Effector CD8-positive, alpha-beta T cell (primary cell): Measurements from ENCODE around the gene CELF1.

Source experiments
- DNase-seq: peaks from one replicate; lab custom pipeline; 2025; lab: John Stamatoyannopoulos, UW

The CELF1 gene

DNA sequence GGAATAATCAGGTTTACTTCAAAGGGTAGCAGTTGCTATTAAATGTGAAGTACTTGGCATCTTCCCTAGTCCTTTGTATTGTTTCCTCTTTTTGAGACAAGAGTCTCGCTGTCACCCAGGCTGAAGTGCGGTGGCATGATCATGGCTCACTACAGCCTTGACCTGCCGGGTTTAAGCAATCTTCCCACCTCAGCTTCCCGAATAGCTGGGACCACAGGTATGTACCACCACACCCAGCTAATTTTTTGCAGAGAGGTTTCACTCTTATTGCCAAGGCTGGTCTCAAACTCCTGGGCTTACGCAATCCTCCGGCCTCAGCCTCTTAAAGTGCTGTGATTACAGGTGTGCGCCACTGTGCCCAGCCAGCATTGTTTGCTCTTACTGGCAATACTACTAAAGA lies 67.8 kb downstream of the CELF1 start:
- no peak for DNase-seq

DNA sequence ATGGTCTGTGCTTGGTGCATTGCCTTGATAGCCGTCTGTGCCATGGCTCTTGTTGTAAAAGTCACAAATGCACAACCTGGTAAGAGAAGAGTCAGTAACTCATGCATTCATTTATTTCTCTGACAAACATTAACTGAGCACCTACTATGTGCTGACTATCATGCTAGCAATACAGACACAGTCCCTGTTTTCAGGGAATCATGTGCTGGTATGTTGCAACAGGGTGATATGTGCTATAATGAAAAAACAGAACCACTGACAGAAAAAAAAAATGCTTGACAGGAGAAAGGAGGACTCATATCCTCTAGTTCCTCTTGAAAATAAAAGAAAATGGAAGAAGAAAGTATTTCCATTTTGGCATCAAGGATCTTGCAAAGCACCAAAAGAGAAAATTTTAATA lies 69.5 kb downstream of the CELF1 start:
- no peak for DNase-seq

DNA sequence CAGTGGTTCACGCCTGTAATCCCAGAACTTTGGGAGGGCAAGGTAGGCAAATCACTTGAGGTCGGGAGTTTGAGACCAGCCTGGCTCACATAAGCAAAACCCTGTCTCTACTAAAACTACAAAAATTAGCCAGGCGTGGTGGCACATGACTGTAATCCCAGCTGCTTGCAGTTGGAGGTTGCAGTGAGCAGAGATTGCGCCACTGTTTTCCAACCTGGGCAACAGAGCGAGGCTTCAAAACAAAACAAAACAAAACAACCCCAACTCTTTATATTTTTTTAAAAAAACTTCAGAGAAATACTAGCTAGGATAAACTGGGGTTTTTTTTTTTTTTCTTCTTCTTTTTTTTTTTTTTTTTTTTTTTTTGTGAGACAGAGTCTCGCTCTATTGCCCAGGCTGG lies 72.2 kb downstream of the CELF1 start:
- no peak for DNase-seq

DNA sequence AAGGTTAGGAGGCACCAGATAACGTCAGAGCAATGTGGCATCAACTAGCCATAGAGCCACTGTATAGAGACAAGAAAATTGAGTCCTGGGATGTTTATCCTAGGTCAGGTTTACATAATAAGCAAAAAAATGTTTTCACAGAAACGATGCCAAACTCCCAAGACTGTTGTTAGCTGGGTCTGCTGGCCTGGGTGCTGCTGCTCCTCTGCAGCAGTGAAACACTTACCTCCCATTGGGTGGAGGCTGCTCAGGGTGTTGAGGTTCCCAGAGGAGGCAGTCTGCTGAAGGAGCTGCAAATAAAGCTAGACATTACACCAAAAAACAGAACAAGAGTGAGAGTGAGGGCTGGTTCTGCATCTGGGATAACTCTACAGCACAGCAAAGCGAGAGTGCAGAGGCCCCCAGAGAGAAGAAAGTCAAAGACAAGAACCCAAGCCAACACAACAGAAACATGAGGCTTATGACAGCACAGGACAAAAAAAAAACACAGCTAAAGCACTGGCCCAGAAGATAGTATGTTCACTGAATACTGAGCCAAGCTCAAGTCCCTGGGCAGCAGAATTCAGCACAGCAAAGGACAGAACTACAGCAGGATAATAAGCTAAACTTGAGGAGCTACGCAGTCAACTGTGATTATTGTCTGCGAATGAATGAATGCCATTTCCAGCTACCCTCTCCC lies 74.1 kb downstream of the CELF1 start:
- no peak for DNase-seq

DNA sequence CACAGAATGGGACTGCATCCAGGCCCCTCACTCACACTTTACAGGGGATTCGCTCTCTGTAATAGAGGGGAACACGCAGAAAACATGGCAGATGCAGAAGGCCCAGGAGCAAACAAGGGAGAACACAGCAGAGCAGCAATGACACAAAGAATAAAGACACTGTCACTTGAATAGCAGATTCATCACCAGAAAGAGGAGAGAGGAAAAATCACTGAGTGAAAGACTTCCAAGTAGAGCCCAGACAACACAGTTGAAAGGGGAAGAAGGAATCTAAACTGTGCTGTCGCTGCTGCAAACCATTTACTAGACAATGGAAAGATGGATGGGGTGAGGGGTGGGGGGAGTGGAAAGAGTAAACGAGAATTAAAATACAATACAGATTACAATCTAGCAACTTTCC lies 75.2 kb downstream of the CELF1 start:
- no peak for DNase-seq

DNA sequence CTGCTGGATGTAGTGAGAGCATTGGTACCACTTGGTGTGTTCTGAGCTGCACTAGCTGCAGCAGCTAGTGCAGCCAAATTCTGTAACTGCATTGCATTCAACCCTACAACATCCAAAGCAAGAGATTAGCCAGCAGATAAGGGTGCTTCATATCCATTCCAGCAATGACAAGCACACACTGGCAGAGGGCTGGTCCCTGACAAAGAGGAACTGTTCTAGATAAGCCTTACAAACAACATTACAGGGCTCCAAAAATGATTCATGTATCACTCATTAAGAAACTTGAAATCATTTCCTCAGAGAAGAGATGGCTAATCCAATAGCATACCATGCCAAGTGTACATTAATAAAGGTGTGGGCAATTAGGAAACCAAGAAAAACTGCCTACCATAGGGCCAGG lies 75.6 kb downstream of the CELF1 start:
- DNase-seq = no peak

DNA sequence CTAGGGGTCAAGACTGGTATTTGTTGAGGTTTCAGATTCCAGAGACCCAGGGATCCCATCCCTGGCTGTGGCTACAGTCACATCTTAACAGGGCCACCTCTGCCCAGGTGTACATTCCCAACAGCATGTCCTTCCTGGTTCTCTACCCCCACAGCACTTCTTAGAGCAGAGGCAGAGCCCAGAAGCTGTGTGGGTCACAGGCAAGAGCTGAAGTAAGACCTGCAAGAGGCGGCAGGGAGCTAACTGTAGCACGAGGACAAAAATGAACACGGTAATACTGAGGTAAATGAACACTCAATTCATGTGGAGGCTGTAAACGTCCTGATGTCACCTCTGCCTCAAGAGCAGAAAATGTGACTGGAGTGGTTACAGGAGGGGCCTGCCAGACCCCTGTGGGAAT lies 82.3 kb downstream of the CELF1 start:
- DNase-seq = no peak

DNA sequence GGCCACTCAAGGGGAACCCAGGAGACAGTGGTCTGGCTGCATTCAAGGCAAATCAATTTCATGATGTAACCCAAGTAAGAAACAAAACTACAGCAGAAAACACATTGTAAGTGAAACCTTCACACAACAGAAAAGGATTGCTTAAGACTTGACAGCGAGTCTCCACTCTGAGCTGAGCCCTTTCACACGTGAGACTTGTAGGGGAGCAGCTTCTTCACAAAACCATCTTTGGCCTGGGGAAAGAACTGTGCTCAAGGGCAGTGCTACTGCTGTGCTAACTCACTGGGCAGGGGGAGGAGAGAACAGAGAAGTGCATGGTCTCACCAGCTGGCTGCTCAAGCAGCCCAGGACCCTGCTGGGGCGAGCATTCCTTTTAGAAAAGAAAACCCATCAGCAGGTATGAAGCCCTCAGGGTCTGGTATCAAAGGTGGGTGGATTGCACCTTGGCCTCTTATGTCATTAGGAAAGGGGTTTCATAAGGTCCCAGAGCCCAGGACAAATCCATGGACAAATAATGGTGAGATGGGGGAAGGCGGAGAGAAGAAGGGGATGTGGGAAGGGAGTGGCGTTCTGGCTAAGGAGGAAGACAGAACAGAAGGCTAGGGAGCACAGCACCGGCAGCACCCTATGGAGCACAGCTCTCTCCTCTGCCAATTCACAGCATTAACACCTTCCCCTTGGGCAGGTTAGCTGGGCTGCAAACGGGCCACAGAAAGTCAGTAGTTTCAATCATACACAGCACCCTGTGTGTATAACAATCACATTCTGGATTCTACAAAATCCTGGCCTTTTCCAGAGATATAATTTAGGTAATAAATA lies 83.4 kb downstream of the CELF1 start:
- DNase-seq = no peak

DNA sequence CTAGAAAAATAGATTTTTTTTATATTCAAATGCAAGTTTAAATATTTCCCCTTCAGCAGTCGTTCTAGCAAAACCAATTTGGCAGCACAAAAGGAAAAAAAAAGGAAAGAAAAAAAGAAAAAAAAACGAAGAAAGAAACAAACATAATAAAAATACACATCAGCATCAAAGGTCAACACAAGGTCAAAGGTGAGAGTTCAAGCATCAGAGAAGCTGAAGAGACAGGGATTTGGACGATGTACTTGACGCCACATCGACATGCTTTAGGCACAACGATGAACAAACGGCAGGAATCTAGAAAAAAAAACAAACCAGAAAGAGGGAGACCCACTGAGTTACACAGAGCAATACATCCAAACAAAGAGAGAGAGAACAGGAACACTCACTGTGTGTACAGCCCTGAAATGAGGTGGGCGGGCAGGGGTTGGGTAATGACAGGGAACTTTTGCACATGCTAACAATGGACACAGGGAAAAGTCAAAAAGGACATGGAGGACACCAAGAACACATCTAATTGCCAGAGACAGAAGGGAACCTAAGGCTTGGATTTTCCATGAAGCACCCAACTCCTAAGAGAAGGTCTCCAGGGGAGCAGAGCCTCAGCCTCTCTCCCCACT lies 84.2 kb downstream of the CELF1 start:
- DNase-seq = no peak

DNA sequence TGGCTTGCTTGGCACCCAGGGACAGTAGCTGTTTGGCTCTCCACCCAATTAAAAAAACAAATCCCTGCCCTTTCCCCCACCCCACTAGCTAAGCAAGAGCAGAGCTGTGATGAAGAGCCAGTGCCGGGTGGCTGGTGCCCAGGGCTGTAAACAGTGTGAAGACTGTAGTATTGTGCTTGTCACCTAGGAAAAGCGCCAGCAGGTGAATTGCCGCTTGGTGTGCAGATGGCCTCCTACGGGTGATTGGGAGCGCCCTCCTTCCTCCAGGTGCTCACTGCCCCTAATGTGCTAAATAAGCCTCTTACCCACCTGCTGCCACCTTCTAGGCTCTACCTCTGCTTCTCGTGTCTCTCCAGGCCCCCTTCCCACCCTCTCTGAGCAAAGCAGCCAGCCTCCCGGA lies 85.6 kb downstream of the CELF1 start:
- no peak for DNase-seq

DNA sequence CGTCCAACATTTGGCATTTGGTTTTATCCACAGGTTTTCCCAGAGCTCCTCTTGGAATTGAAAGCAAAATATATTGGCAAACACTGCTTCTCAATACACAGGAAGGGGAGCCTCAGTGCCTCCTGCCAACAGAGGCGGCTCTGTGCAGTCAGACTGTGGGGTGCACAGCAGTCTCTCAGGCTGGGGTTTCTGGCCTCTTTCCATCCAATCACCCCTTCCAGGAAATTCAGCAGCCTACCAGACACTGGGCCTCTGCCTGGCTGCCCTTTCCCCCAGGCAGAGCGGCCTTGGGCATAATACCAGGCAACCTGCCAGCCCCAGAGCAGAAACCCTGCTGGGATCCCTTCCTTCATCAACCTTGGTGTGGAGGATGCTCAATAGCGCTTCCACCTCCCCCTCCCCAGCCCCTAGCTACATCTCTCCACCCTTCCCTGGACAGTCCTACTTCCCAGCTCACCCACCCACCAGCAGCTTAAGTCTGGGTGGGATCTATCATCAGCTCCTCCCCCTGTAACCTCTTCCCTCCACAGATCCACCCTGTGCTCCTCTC lies 86.2 kb downstream of the CELF1 start:
- no peak for DNase-seq

DNA sequence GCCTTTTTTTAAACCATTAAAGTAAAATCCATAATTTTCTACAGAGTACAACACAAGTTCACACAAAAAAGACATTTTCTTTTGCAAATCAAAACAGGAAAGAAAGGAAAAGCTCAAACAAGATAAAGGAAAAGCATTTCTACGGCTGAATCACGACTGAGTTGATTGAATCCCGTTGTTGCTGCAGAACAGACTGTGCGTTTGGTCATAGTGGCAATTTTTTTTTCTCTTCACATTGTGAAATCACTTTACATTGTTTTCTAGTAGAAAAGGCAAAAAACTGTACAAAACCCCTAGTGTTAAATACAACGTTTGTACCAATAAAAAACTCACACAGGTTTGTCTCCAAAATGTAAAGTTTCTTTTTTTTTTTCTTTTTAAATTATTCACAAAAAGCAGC lies 86.7 kb downstream of the CELF1 start:
- no peak for DNase-seq

DNA sequence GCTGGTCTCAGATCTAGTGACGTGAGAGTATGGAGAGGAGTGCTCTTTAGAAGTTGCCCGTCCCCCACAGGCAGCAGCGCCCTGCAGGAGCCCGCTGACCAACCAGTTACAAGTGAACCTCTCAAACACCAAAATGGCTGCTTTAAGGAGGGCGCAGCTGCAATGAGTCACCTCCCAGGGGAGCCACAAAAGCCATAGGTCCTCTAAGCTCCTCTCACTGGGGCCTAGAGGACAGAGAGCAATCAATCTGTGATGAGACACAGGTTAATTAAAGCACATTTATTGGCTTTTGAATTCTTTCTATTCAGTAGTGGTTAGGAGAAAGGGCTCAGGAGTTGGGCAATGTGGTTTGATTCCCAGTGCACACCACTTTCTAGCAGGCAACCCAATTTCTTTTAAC lies 88.4 kb downstream of the CELF1 start:
- no peak for DNase-seq

DNA sequence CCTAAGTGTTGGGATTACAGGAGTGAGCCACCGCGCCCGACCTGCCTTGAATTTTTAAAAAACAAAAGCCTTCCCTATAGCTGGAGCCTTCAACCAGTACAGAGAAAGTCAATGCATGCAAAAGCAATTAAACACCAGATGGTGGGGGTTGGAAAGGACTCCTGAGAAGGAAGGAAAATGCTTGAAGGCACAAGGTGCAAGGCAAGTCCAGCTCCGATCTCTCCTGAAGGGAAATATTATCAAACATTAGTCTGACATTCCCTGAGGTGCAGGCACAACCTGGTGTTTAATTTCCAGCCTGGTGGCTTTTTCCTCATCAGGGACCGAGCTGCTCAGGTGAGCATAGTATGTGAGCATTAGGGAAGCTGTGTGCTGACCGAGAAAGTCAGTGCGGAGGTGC lies 91.1 kb downstream of the CELF1 start:
- no peak for DNase-seq

DNA sequence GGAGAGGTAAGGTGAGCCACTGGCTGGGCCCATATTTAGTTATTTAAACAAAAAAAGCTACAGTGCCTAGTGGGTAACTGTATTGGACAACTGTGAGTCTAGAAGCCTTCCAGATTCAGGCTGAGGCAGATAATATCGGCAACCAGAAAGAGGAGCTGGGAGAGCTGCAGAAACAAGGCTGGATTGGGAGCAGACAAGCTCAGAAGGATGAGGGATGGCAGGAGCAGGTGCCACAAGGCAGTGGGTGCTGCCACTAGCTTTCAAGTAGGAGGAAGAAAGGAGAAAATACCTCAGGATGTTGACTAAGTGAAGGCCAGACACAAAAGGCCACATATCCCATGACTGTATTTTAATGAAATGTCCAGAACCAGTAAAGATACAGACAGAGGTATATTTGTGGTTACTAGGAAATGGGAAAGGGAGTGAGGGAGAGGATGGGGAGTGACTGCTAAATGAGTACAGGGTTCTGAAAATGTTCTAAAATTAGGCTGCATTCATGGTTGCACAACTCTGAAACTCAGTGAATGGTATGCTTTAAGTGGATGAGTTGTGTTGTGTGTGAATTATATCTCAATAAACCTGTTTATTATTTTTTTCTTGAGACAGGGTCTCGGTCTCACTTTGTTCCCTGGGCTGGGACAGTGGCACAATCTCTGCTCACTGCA lies 92.2 kb downstream of the CELF1 start:
- DNase-seq = no peak

DNA sequence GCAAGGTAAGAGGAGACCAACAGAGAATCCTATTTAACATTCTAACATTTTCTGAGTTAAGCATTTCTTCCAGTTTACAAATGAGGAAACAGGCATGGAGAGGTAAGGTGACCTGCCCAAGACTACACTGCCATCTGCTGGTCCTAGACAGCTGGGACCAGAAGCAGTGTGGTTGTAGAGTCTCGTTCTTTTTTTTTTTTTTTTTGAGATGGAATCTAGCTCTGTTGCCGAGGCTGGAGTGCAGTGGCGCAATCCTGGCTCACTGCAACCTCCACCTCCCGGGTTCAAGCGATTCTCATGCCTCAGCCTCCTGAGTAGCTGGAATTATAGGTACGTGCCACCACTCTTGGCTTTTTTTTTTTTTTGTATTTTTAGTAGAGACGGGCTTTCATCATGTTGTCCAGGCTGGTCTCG lies 98.7 kb downstream of the CELF1 start:
- DNase-seq = peak; percentile 31

DNA sequence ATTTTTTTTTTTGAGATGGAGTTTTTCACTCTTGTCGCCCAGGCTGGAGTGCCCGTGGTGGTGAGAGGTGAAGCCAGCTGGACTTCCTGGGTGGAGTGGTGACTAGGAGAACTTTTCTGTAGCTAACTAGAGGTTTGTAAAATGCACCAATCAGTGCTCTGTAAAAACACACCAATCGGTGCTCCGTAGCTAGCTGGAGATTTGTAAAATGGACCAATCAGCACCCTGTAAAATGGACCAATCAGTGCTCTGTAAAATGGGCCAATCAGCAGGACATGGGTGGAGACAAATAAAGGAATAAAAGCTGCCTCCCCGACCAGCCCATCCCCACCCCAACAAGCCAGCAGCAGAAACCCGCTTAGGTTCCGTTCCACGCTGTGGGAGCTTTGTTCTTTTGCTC lies 99.6 kb downstream of the CELF1 start:
- DNase-seq = no peak

DNA sequence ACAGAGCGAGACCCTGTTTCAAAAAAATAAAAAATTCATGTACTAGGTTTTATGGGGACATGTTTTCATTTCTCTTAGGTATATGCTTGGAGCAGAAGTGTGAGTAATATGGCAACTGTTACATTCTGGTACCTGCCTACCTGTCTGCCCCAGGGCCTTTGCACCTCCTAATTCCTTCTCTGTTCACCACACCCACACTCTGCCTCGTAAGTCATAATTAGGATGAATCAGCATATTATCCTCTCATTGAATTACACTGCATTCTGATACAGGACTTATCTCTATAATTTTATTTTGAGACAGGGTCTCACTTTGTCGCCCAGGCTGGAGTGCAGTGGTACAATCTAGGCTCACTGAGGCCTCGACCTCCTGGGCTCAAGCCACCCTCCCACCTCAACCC lies 100.9 kb downstream of the CELF1 start:
- no peak for DNase-seq

DNA sequence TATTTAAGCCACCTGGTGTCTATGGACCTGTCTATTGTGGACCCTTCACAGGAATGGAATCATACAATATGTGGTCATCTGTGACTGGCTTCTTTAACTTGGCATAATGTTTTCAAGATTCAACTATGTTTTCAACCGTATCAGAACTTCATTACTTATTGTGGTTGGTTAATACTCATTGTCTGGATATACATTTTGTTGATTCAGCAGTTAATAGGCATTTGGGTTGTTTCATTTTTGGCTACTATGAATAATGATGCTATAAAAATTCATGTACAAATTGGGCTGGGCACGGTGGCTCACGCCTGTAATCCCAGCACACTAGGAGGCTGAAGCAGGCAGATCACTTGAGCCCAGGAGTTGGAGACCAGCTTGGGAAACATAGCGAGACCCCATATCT lies 101.5 kb downstream of the CELF1 start:
- no peak for DNase-seq

DNA sequence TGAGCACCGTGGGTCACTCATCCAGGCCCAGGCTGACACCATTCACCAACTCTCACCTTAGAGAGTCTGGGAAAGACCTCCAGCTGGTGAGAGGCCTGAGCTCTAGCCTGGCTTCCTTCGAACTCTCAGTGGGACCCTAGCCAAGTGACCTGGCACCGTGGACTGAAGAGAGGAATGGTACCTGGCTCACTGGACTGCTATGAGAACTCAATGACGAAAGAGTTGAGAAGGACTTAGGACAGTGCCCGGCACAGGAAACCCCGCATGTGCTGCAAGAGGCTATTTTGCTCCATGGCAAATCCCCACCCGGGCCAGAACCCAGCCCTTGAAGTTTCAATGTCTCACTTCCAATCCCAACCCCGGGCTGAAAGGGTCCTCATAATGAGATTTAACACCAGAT lies 103.4 kb downstream of the CELF1 start:
- DNase-seq = no peak

DNA sequence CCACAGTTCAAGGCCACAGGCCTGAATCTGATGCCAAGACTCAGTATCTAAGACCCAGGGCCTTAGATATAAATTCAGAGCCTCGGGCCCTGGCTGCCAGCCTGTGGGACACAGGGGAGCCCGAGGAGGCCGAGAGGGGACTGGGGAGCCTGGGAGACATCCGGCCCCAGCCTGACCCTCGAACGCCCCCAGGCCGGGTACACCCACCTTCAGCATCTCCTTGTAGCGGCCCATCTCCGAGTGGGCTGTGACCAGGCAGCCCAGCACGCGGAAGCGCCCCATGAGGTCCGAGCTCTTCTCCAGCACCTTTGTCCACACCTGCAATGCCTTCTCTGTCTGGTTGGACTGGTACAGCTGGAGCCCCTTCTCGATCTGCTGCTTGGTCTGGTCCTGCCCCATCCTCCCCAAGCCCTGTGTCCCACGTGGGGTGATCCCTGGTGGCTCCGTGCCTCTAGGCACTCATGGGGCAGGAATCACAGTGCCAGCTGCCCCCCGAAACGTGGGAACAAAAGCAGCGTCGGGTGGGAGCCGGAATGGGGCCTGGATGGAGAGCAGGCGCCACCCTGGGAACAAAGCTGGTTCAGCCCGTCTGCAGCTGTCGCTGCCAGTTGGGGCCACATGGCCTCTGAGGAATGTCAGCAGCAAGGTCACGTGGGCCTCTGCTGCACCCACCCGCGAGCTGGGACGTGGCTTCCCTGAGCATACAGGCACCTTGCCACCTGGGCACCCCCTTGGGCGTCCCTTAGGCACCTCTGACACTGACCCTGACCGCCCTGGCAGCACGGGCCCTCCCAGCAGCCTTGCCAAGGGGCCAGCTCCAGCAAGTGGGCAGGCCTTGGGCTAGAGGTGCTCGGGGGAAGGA lies 104.1 kb downstream of the CELF1 start, which contains the start of gene RAPSN:
TSS of gene RAPSN (minus strand) at position 571 of the 862 bp plus-strand sequence. CDS start at position 399, 172 bp downstream.
- no peak for DNase-seq
